GM23338 (cell line): ENCODE data around the gene MMP27. TPM values are rescaled to one million over a fixed set of nuclear protein-coding genes. Genes with fewer than 3 reads are reported as not detected.
A peak's percentile ranks its signal among the peaks of the same experiment; 100 is the strongest.

Experiments
- ATAC-seq: fragments of 200-7000 bp; cut with Tn5 transposase; 3 replicates; pipeline ENCODE4 v1.9.1; 2020
- DNase-seq: peaks from one replicate; pipeline ENCODE4 v3.0.0-alpha.2; 2015; ENCODE audit warnings: low spot score
- H2AFZ ChIP-seq: fragments of 200-600 bp; sonication (generic); 2 replicates; pipeline ENCODE4 v1.8.0; 2016; ENCODE audit warnings: antibody characterized with exemption, mild to moderate bottlenecking, moderate library complexity
- H3F3A ChIP-seq: fragments of 200-600 bp; sonication (generic); replicated peaks from 2 replicates; pipeline ENCODE4 v1.8.0; 2017; ENCODE audit warnings: antibody characterized with exemption, mixed run types, low read depth
- H3K27ac ChIP-seq: fragments of 200-600 bp; sonication (generic); 2 replicates; pipeline ENCODE4 v1.6.1; 2016; ENCODE audit warnings: low read depth
- H3K27me3 ChIP-seq: fragments of 200-600 bp; sonication (generic); 2 replicates; pipeline ENCODE4 v1.8.0; 2016; ENCODE audit warnings: mild to moderate bottlenecking, mixed run types, moderate library complexity; ENCODE audit not compliant: insufficient read depth
- H3K36me3 ChIP-seq: fragments of 200-600 bp; sonication (generic); 2 replicates; pipeline ENCODE4 v1.8.0; 2016; ENCODE audit warnings: mild to moderate bottlenecking; ENCODE audit not compliant: insufficient read depth
- H3K4me1 ChIP-seq: fragments of 200-600 bp; sonication (generic); 2 replicates; pipeline ENCODE4 v1.8.0; 2016; ENCODE audit warnings: mild to moderate bottlenecking, moderate library complexity; ENCODE audit not compliant: insufficient read depth
- H3K4me2 ChIP-seq: fragments of 200-600 bp; sonication (generic); 2 replicates; pipeline ENCODE4 v1.7.1; 2017; ENCODE audit warnings: mixed run types
- H3K4me3 ChIP-seq: fragments of 200-600 bp; sonication (generic); 2 replicates; pipeline ENCODE4 v1.6.1; 2016; ENCODE audit warnings: mixed run types
- H3K79me2 ChIP-seq: fragments of 200-600 bp; sonication (generic); replicated peaks from 2 replicates; pipeline ENCODE4 v1.8.0; 2017; ENCODE audit warnings: mild to moderate bottlenecking; ENCODE audit not compliant: insufficient read depth
- H3K9me2 ChIP-seq: fragments of 200-600 bp; sonication (generic); 2 replicates; pipeline ENCODE4 v1.8.0; 2017; ENCODE audit not compliant: insufficient read depth
- H4K20me1 ChIP-seq: fragments of 200-600 bp; sonication (generic); replicated peaks from 2 replicates; pipeline ENCODE4 v1.8.0; 2017; ENCODE audit warnings: mild to moderate bottlenecking; ENCODE audit not compliant: insufficient read depth
- H3K27ac Mint-ChIP-seq: 2 replicates; pipeline ENCODE4 v1.8.0; 2020; ENCODE audit warnings: inconsistent platforms, mild to moderate bottlenecking, moderate library complexity, mixed read lengths
- H3K27me3 Mint-ChIP-seq: 3 replicates; pipeline ENCODE4 v1.8.0; 2022; ENCODE audit warnings: low read depth, mild to moderate bottlenecking, moderate library complexity, mixed read lengths, inconsistent platforms; ENCODE audit not compliant: insufficient read depth, poor library complexity
- H3K36me3 Mint-ChIP-seq: 3 replicates; pipeline ENCODE4 v1.8.0; 2021; ENCODE audit warnings: low read depth, mild to moderate bottlenecking, inconsistent platforms, moderate library complexity, mixed read lengths
- H3K4me1 Mint-ChIP-seq: 3 replicates; pipeline ENCODE4 v1.8.0; 2020; ENCODE audit warnings: mild to moderate bottlenecking, inconsistent platforms, mixed read lengths
- H3K4me3 Mint-ChIP-seq: 3 replicates; pipeline ENCODE4 v1.8.0; 2021; ENCODE audit warnings: moderate library complexity, mild to moderate bottlenecking, inconsistent platforms, mixed read lengths
- H3K9me3 Mint-ChIP-seq: 3 replicates; pipeline ENCODE4 v1.8.0; 2020; ENCODE audit warnings: moderate library complexity, mild to moderate bottlenecking, inconsistent platforms, mixed read lengths
- CREB1 ChIP-seq: fragments of 250-450 bp; sonication (Bioruptor Pico); IDR thresholded peaks from 2 replicates; pipeline ENCODE4 v1.5.0; 2020; ENCODE audit warnings: low read depth, mild to moderate bottlenecking, moderate library complexity
- EZH2 ChIP-seq: fragments of 200-600 bp; sonication (generic); IDR thresholded peaks from one replicate; pipeline ENCODE4 v1.8.0; 2017; ENCODE audit warnings: antibody characterized with exemption, mild to moderate bottlenecking, low read depth; ENCODE audit not compliant: unreplicated experiment
- JUNB ChIP-seq: IDR thresholded peaks from one replicate; pipeline ENCODE4 v1.6.1; 2016; ENCODE audit warnings: antibody characterized with exemption; ENCODE audit not compliant: unreplicated experiment
- NANOG ChIP-seq: IDR thresholded peaks from 2 replicates; pipeline ENCODE4 v1.6.1; 2016; ENCODE audit warnings: antibody characterized with exemption, borderline replicate concordance
- POLR2AphosphoS5 ChIP-seq: IDR thresholded peaks from 2 replicates; pipeline ENCODE4 v1.6.1; 2016; ENCODE audit warnings: antibody characterized with exemption, low read depth
- STAT1 ChIP-seq: IDR thresholded peaks from one replicate; pipeline ENCODE4 v1.6.1; 2016; ENCODE audit warnings: antibody characterized with exemption; ENCODE audit not compliant: unreplicated experiment
- ZNF114 ChIP-seq: fragments of 250-450 bp; sonication (Bioruptor Pico); IDR thresholded peaks from 2 replicates; pipeline ENCODE4 v1.5.0; 2020; ENCODE audit warnings: mild to moderate bottlenecking, moderate library complexity
- ZNF331 ChIP-seq: fragments of 250-450 bp; sonication (Bioruptor Pico); IDR thresholded peaks from 2 replicates; pipeline ENCODE4 v1.5.0; 2020; ENCODE audit warnings: low read depth, mild to moderate bottlenecking, moderate library complexity
- polyA plus RNA-seq: library from polyadenylated mRNA; unstranded; fragments of >200 nt; fragmentation: Nextera tagmentation; extraction: Ambion mirVana; gene quantifications from 2 replicates; pipeline ENCODE4 v1.2.1, GENCODE V29; 2016
- total RNA-seq: library from RNA; depleted of rRNA; stranded (reverse); fragments of >200 nt; shearing (Covaris generic); gene quantifications from 2 replicates; pipeline ENCODE4 v1.2.3, GENCODE V29; 2014
- TF ChIP-seq, protein P1 (sequence below): IDR thresholded peaks from 2 replicates; pipeline ENCODE4 v1.6.1; 2016; ENCODE audit warnings: antibody characterized with exemption
- TF ChIP-seq, protein P2 (sequence below): fragments of 250-450 bp; sonication (Bioruptor Pico); IDR thresholded peaks from 2 replicates; pipeline ENCODE4 v1.5.0; 2020; ENCODE audit warnings: mild to moderate bottlenecking, moderate library complexity
- TF ChIP-seq, protein P3 (sequence below), 2 experiments: fragments of 200-600 bp in 1 of 2; sonication (generic) in 1 of 2; conservative IDR thresholded peaks; 2 replicates each; pipeline versions ENCODE4 v1.5.1 to v1.6.1; 2016 to 2017; ENCODE audit warnings: antibody characterized with exemption in 2 of 2, low read depth in 2 of 2, mild to moderate bottlenecking in 2 of 2, moderate library complexity in 1 of 2
- TF ChIP-seq, protein P4 (sequence below): IDR thresholded peaks from one replicate; pipeline ENCODE4 v1.6.1; 2018; ENCODE audit warnings: antibody characterized with exemption; ENCODE audit not compliant: unreplicated experiment

The MMP27 gene
- total and polyA plus RNA-seq, 2 experiments from 2014 or later = not detected

DNA sequence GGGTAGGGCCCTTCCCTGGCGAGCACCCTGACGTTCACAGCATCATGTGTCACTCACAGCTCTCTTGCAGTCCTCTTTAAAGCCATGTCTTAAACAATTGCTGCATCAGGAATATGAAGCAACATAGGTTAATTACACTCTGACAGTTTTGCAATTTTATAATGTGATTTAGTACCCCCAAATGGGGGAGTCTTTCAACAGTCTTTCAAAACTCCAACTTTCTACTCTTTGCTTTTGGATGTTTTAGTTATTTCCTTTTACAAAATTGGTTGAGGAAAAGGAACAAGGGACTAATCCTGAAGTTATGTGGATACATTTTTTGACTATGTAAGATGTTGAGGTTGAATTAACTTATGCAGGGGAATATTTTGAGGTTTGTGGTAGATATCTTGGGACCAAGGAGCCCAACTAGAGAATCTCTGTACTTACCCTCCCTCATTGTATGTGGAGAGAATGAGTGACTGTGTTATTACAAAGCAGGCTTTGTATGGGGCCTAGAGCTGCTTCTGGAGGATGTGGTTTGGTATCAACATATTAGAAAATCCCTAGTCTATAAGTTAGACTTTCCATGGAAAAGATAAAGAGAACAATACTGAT, 19.4 kb upstream of the MMP27 start, which contains the start of gene MMP8:
MMP8 (minus strand) TSS at position 51 of the 597 bp plus-strand sequence. CDS start 99 bp downstream, outside the sequence.
- Histone ChIP-seq H3F3A (no peaks in the 10 kb centered on the region), H3K79me2 (no peaks in the 10 kb centered on the region), H3K27me3 (no peaks in the 10 kb centered on the region), H2AFZ (0 out of 2 replicates have a peak within 1 kb of the TSS, but pooled peaks have one; percentile 1), H3K4me1 (no peaks in the 10 kb centered on the region), H3K27ac (no peak within 1 kb of the TSS), H3K4me3 (no peak within 1 kb of the TSS), H3K36me3 (no peaks in the 10 kb centered on the region), H4K20me1 (no peaks in the 10 kb centered on the region), H3K4me2 (no peak within 1 kb of the TSS), H3K9me2 (0 out of 2 replicates have a peak, but pooled peaks cover 1% of the 10 kb centered on the region)
- H3K36me3 Mint-ChIP-seq = no peaks in the 10 kb centered on the region
- no peaks in the 10 kb centered on the region for H3K27me3 Mint-ChIP-seq
- no peak within 1 kb of the TSS for H3K27ac Mint-ChIP-seq
- H3K4me1 Mint-ChIP-seq = no peaks in the 10 kb centered on the region
- H3K4me3 Mint-ChIP-seq = no peak within 1 kb of the TSS
- no peak for ATAC-seq
- no peak for TF ChIP-seq CREB1 (CRISPR knock-in tag)
- TF ChIP-seq, protein P1, sequence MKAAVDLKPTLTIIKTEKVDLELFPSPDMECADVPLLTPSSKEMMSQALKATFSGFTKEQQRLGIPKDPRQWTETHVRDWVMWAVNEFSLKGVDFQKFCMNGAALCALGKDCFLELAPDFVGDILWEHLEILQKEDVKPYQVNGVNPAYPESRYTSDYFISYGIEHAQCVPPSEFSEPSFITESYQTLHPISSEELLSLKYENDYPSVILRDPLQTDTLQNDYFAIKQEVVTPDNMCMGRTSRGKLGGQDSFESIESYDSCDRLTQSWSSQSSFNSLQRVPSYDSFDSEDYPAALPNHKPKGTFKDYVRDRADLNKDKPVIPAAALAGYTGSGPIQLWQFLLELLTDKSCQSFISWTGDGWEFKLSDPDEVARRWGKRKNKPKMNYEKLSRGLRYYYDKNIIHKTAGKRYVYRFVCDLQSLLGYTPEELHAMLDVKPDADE = no peak
- no peak for TF ChIP-seq JUNB
- TF ChIP-seq NANOG = no peak
- TF ChIP-seq ZNF114 (CRISPR knock-in tag) = no peak
- no peak for TF ChIP-seq ZNF331 (CRISPR knock-in tag)
- TF ChIP-seq, protein P2, sequence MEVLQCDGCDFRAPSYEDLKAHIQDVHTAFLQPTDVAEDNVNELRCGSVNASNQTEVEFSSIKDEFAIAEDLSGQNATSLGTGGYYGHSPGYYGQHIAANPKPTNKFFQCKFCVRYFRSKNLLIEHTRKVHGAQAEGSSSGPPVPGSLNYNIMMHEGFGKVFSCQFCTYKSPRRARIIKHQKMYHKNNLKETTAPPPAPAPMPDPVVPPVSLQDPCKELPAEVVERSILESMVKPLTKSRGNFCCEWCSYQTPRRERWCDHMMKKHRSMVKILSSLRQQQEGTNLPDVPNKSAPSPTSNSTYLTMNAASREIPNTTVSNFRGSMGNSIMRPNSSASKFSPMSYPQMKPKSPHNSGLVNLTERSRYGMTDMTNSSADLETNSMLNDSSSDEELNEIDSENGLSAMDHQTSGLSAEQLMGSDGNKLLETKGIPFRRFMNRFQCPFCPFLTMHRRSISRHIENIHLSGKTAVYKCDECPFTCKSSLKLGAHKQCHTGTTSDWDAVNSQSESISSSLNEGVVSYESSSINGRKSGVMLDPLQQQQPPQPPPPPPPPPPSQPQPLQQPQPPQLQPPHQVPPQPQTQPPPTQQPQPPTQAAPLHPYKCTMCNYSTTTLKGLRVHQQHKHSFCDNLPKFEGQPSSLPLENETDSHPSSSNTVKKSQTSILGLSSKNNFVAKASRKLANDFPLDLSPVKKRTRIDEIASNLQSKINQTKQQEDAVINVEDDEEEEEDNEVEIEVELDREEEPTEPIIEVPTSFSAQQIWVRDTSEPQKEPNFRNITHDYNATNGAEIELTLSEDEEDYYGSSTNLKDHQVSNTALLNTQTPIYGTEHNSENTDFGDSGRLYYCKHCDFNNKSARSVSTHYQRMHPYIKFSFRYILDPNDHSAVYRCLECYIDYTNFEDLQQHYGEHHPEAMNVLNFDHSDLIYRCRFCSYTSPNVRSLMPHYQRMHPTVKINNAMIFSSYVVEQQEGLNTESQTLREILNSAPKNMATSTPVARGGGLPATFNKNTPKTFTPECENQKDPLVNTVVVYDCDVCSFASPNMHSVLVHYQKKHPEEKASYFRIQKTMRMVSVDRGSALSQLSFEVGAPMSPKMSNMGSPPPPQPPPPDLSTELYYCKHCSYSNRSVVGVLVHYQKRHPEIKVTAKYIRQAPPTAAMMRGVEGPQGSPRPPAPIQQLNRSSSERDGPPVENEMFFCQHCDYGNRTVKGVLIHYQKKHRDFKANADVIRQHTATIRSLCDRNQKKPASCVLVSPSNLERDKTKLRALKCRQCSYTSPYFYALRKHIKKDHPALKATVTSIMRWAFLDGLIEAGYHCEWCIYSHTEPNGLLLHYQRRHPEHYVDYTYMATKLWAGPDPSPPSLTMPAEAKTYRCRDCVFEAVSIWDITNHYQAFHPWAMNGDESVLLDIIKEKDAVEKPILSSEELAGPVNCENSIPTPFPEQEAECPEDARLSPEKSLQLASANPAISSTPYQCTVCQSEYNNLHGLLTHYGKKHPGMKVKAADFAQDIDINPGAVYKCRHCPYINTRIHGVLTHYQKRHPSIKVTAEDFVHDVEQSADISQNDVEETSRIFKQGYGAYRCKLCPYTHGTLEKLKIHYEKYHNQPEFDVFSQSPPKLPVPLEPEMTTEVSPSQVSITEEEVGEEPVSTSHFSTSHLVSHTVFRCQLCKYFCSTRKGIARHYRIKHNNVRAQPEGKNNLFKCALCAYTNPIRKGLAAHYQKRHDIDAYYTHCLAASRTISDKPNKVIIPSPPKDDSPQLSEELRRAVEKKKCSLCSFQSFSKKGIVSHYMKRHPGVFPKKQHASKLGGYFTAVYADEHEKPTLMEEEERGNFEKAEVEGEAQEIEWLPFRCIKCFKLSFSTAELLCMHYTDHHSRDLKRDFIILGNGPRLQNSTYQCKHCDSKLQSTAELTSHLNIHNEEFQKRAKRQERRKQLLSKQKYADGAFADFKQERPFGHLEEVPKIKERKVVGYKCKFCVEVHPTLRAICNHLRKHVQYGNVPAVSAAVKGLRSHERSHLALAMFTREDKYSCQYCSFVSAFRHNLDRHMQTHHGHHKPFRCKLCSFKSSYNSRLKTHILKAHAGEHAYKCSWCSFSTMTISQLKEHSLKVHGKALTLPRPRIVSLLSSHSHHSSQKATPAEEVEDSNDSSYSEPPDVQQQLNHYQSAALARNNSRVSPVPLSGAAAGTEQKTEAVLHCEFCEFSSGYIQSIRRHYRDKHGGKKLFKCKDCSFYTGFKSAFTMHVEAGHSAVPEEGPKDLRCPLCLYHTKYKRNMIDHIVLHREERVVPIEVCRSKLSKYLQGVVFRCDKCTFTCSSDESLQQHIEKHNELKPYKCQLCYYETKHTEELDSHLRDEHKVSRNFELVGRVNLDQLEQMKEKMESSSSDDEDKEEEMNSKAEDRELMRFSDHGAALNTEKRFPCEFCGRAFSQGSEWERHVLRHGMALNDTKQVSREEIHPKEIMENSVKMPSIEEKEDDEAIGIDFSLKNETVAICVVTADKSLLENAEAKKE = no peak
- TF ChIP-seq, protein P3, sequence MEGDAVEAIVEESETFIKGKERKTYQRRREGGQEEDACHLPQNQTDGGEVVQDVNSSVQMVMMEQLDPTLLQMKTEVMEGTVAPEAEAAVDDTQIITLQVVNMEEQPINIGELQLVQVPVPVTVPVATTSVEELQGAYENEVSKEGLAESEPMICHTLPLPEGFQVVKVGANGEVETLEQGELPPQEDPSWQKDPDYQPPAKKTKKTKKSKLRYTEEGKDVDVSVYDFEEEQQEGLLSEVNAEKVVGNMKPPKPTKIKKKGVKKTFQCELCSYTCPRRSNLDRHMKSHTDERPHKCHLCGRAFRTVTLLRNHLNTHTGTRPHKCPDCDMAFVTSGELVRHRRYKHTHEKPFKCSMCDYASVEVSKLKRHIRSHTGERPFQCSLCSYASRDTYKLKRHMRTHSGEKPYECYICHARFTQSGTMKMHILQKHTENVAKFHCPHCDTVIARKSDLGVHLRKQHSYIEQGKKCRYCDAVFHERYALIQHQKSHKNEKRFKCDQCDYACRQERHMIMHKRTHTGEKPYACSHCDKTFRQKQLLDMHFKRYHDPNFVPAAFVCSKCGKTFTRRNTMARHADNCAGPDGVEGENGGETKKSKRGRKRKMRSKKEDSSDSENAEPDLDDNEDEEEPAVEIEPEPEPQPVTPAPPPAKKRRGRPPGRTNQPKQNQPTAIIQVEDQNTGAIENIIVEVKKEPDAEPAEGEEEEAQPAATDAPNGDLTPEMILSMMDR (conservative IDR thresholded peaks at IDR 0.05; ENCODE audit: low read depth in 2 of 2) = no peak
- TF ChIP-seq, protein P4, sequence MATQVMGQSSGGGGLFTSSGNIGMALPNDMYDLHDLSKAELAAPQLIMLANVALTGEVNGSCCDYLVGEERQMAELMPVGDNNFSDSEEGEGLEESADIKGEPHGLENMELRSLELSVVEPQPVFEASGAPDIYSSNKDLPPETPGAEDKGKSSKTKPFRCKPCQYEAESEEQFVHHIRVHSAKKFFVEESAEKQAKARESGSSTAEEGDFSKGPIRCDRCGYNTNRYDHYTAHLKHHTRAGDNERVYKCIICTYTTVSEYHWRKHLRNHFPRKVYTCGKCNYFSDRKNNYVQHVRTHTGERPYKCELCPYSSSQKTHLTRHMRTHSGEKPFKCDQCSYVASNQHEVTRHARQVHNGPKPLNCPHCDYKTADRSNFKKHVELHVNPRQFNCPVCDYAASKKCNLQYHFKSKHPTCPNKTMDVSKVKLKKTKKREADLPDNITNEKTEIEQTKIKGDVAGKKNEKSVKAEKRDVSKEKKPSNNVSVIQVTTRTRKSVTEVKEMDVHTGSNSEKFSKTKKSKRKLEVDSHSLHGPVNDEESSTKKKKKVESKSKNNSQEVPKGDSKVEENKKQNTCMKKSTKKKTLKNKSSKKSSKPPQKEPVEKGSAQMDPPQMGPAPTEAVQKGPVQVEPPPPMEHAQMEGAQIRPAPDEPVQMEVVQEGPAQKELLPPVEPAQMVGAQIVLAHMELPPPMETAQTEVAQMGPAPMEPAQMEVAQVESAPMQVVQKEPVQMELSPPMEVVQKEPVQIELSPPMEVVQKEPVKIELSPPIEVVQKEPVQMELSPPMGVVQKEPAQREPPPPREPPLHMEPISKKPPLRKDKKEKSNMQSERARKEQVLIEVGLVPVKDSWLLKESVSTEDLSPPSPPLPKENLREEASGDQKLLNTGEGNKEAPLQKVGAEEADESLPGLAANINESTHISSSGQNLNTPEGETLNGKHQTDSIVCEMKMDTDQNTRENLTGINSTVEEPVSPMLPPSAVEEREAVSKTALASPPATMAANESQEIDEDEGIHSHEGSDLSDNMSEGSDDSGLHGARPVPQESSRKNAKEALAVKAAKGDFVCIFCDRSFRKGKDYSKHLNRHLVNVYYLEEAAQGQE = no peak
- no peak for TF ChIP-seq POLR2AphosphoS5
- TF ChIP-seq STAT1 = no peak
- no peak for TF ChIP-seq EZH2
- DNase-seq = no peak
- no peaks in the 10 kb centered on the region for H3K9me3 Mint-ChIP-seq
